ENCODE data around the gene SETD1A. TPM values are rescaled to one million over a fixed set of nuclear protein-coding genes. Genes with fewer than 3 reads are reported as not detected.

Gene SETD1A
- total and polyA plus RNA-seq, 9 of the 15 experiments (the other 6 are each of a cell fraction or from before 2014, with no cell fraction given) = 0.08 to 36.0 (median 4.2) TPM

DNA sequence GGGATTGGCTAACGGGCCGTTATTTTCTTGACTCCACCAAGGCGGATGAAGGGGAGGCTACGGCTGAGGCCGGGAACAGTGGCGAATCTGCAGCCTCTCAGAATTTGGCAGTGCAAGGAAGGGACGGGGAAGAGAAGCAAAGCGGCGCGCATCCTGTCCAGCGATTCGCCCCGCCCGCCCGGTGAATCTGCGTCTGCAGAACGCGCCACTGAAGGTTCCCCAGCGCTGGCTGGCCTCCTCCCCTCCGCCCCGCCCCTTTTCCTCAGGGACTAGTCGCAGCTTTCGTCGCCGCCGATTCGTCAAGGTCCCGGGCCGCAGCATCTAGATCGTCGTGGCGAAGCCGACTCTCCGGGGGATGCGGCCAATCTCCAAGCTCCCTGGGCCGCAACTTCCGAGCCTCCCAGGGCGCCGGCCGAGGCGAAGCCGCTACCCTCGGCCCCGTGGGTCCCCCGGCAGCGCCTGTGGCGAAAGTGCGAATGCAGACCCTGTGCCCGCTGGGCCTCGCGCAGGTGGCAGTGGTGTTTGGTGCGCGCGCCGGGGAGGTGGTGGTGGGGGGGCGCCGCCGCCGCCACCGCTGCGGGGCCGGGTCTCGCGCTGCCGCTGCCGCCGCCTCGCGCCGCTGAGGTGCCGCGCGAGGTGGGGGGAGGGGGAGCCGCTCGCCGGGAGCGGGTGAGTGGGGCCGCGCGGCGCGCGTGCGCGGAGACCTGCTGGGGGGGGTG lies at the start of gene SETD1A (continued):
- no peak; the same call in 1 of the 2 replicates for TF ChIP-seq ERF (CRISPR knock-in tag; IDR thresholded peaks at IDR 0.05)
- TF ChIP-seq NR1H2 (CRISPR knock-in tag; IDR thresholded peaks at IDR 0.05) = no peak
- TF ChIP-seq CCAR2 (IDR thresholded peaks at IDR 0.05; ENCODE audit: low read depth, low read length) = no peak
- TF ChIP-seq ZC3H4 (CRISPR knock-in tag; IDR thresholded peaks at IDR 0.05; ENCODE audit: borderline replicate concordance) = no peak
- TF ChIP-seq TCFL5 (CRISPR knock-in tag; conservative IDR thresholded peaks at IDR 0.05) = no peak
- TF ChIP-seq SRSF1 (IDR thresholded peaks at IDR 0.05; ENCODE audit: low read depth, low read length) = no peak
- TF ChIP-seq BHLHE40 (IDR thresholded peaks at IDR 0.05; ENCODE audit: low read length) = no peak; the same call in 1 of the 2 replicates
- TF ChIP-seq HLTF (IDR thresholded peaks at IDR 0.05) = peak; percentile 34; the same call in 1 of the 2 replicates
- peak; percentile 18; the same call in 1 of the 2 replicates for TF ChIP-seq ZNF644 (tag; IDR thresholded peaks at IDR 0.05; ENCODE audit: low read depth)
- TF ChIP-seq ZNF668 (CRISPR knock-in tag; IDR thresholded peaks at IDR 0.05) = no peak
- TF ChIP-seq, protein P1, sequence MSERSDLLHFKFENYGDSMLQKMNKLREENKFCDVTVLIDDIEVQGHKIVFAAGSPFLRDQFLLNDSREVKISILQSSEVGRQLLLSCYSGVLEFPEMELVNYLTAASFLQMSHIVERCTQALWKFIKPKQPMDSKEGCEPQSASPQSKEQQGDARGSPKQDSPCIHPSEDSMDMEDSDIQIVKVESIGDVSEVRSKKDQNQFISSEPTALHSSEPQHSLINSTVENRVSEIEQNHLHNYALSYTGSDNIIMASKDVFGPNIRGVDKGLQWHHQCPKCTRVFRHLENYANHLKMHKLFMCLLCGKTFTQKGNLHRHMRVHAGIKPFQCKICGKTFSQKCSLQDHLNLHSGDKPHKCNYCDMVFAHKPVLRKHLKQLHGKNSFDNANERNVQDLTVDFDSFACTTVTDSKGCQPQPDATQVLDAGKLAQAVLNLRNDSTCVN (CRISPR knock-in tag; IDR thresholded peaks at IDR 0.05) = no peak
- TF ChIP-seq NR2C2 (CRISPR knock-in tag; IDR thresholded peaks at IDR 0.05) = peak; percentile 69; the same call in 1 of the 2 replicates
- peak; percentile 91 for TF ChIP-seq NR2C2 (tag; IDR thresholded peaks at IDR 0.05)
- TF ChIP-seq IFI16 (CRISPR knock-in tag; IDR thresholded peaks at IDR 0.05) = no peak
- TF ChIP-seq, protein P2, sequence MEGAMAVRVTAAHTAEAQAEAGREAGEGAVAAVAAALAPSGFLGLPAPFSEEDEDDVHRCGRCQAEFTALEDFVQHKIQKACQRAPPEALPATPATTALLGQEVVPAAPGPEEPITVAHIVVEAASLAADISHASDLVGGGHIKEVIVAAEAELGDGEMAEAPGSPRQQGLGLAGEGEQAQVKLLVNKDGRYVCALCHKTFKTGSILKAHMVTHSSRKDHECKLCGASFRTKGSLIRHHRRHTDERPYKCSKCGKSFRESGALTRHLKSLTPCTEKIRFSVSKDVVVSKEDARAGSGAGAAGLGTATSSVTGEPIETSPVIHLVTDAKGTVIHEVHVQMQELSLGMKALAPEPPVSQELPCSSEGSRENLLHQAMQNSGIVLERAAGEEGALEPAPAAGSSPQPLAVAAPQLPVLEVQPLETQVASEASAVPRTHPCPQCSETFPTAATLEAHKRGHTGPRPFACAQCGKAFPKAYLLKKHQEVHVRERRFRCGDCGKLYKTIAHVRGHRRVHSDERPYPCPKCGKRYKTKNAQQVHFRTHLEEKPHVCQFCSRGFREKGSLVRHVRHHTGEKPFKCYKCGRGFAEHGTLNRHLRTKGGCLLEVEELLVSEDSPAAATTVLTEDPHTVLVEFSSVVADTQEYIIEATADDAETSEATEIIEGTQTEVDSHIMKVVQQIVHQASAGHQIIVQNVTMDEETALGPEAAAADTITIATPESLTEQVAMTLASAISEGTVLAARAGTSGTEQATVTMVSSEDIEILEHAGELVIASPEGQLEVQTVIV (CRISPR knock-in tag; IDR thresholded peaks at IDR 0.05; ENCODE audit: borderline replicate concordance) = no peak
- TF ChIP-seq NFIC (IDR thresholded peaks at IDR 0.05) = peak; percentile 95
- no peak for TF ChIP-seq ILK (tag; IDR thresholded peaks at IDR 0.05; ENCODE audit: borderline replicate concordance, low read depth)
- no peak for TF ChIP-seq PTTG1 (tag; IDR thresholded peaks at IDR 0.05; ENCODE audit: low read depth)
- no peak for TF ChIP-seq ZNF347 (CRISPR knock-in tag; IDR thresholded peaks at IDR 0.05; ENCODE audit: low read depth)
- no peak for TF ChIP-seq ZNF57 (CRISPR knock-in tag; IDR thresholded peaks at IDR 0.05)
- TF ChIP-seq CCNT2 (IDR thresholded peaks at IDR 0.05; ENCODE audit: borderline replicate concordance, extremely low read depth, insufficient read length, low read depth, low read length) = peak; percentile 53
- no peak for TF ChIP-seq RCOR1 (IDR thresholded peaks at IDR 0.05; ENCODE audit: borderline replicate concordance in 1 of 2, low read depth in 2 of 2, low read length in 2 of 2)
- no peak for TF ChIP-seq ILF3 (IDR thresholded peaks at IDR 0.05; ENCODE audit: borderline replicate concordance)
- no peak for TF ChIP-seq ZNF444 (CRISPR knock-in tag; IDR thresholded peaks at IDR 0.05)
- no peak for TF ChIP-seq ZNF316 (IDR thresholded peaks at IDR 0.05)
